WTC11 (cell line): Measurements from ENCODE around the gene ZC3H12C. TPM values are rescaled to one million over a fixed set of nuclear protein-coding genes. Genes with fewer than 3 reads are reported as not detected.
"Not testable (repeated sequence)": the region's sequence is repeated elsewhere in the genome, so short reads cannot be mapped to it uniquely, and the experiment has no call there.

Experiments used
- ATAC-seq: fragments of 200-7000 bp; cut with Tn5 transposase; 2 replicates; pipeline ENCODE4 v1.10.0; 2021; ENCODE audit warnings: mild to moderate bottlenecking, moderate library complexity
- CTCF ChIA-PET: fragments of 300-600 bp; sonication (Branson Sonifier 250); formaldehyde crosslinking; loops from one replicate; lab custom pipeline; 2021; ENCODE audit warnings: antibody characterized with exemption; lab: Charles Lee
- POLR2A ChIA-PET: fragments of 350-600 bp; sonication (Branson Sonifier 250); formaldehyde crosslinking; loops from one replicate; lab custom pipeline; 2021; ENCODE audit warnings: antibody characterized with exemption; lab: Charles Lee
- DNase-seq: peaks from one replicate; pipeline ENCODE4 v3.0.0; 2021; ENCODE audit warnings: low spot score
- H3K27ac Mint-ChIP-seq: 2 replicates; pipeline ENCODE4 v1.8.0; 2021; ENCODE audit warnings: mixed read lengths
- H3K27me3 Mint-ChIP-seq: 2 replicates; pipeline ENCODE4 v1.8.0; 2021; ENCODE audit warnings: low read depth, mild to moderate bottlenecking, moderate library complexity, mixed read lengths
- H3K36me3 Mint-ChIP-seq: 2 replicates; pipeline ENCODE4 v1.8.0; 2021; ENCODE audit warnings: mixed read lengths
- H3K4me1 Mint-ChIP-seq: 2 replicates; pipeline ENCODE4 v1.8.0; 2022; ENCODE audit warnings: mixed read lengths
- H3K4me3 Mint-ChIP-seq: 2 replicates; pipeline ENCODE4 v1.8.0; 2021; ENCODE audit warnings: mild to moderate bottlenecking, moderate library complexity, mixed read lengths
- H3K9me3 Mint-ChIP-seq: 2 replicates; pipeline ENCODE4 v1.8.0; 2021; ENCODE audit warnings: mixed read lengths
- AR ChIP-seq: fragments of 250-450 bp; sonication (Bioruptor Pico); IDR thresholded peaks from 2 replicates; pipeline ENCODE4 v1.9.0; 2021; ENCODE audit warnings: mild to moderate bottlenecking
- CREB1 ChIP-seq: sonication (generic); formaldehyde crosslinking; IDR thresholded peaks from 2 replicates; pipeline ENCODE4 v1.8.0; 2023; ENCODE audit warnings: mild to moderate bottlenecking, missing genetic modification reagents
- CREM ChIP-seq: sonication (generic); formaldehyde crosslinking; IDR thresholded peaks from 2 replicates; pipeline ENCODE4 v1.8.1; 2022; ENCODE audit warnings: mild to moderate bottlenecking, missing genetic modification reagents, moderate library complexity
- E2F1 ChIP-seq: sonication (generic); formaldehyde crosslinking; IDR thresholded peaks from 2 replicates; pipeline ENCODE4 v1.8.0; 2022; ENCODE audit warnings: mild to moderate bottlenecking, missing genetic modification reagents
- FOXP1 ChIP-seq: sonication (generic); formaldehyde crosslinking; IDR thresholded peaks from 2 replicates; pipeline ENCODE4 v1.8.0; 2022; ENCODE audit warnings: missing genetic modification reagents, mild to moderate bottlenecking, moderate library complexity, borderline replicate concordance
- GRHL2 ChIP-seq: fragments of 250-450 bp; sonication (Bioruptor Pico); IDR thresholded peaks from 2 replicates; pipeline ENCODE4 v1.8.0; 2022; ENCODE audit warnings: mild to moderate bottlenecking, moderate library complexity; ENCODE audit not compliant: insufficient replicate concordance, severe bottlenecking
- KAT7 ChIP-seq: sonication (generic); formaldehyde crosslinking; IDR thresholded peaks from 2 replicates; pipeline ENCODE4 v1.8.1; 2023; ENCODE audit warnings: missing genetic modification reagents, mild to moderate bottlenecking, borderline replicate concordance
- MAX ChIP-seq: sonication (generic); formaldehyde crosslinking; IDR thresholded peaks from 2 replicates; pipeline ENCODE4 v1.8.0; 2022; ENCODE audit warnings: mild to moderate bottlenecking, missing genetic modification reagents
- OVOL2 ChIP-seq: fragments of 250-450 bp; sonication (Bioruptor Pico); IDR thresholded peaks from 2 replicates; pipeline ENCODE4 v1.9.0; 2021; ENCODE audit warnings: mild to moderate bottlenecking, borderline replicate concordance
- TEAD4 ChIP-seq: sonication (generic); formaldehyde crosslinking; IDR thresholded peaks from 2 replicates; pipeline ENCODE4 v1.8.0; 2022; ENCODE audit warnings: mild to moderate bottlenecking, missing genetic modification reagents
- ZBTB43 ChIP-seq: sonication (generic); formaldehyde crosslinking; IDR thresholded peaks from 2 replicates; pipeline ENCODE4 v1.8.1; 2023; ENCODE audit warnings: mild to moderate bottlenecking, missing genetic modification reagents
- total RNA-seq: library from RNA; stranded (reverse); gene quantifications from 3 replicates; pipeline ENCODE4 v1.2.3, GENCODE V29; 2021

The ZC3H12C gene
- total RNA-seq, 1 experiment from 2014 or later = 2.4 TPM

GRCh38 chr11:110207123-110207522, 113.9 kb downstream of the ZC3H12C start (continued):
- no peak for TF ChIP-seq AR (CRISPR knock-in tag)

GRCh38 chr11:110208678-110209312, 115.6 kb downstream of the ZC3H12C start:
- ATAC-seq (peak; percentile 28; the same call in 1 of the 2 replicates), DNase-seq (peak; percentile 47)
- H3K9me3 Mint-ChIP-seq, H3K36me3 Mint-ChIP-seq, H3K27me3 Mint-ChIP-seq: not testable (repeated sequence)
- ChIA-PET POLR2A (interaction anchor here (0.6 kb wide), 1 partner anchor 775 kb away, joined by 7 read pairs; no protein-coding TSS in a partner anchor), CTCF (interaction anchor here (0.6 to 1.1 kb wide), 5 partner anchors 31 to 238 kb away, joined by 3 read pairs; no protein-coding TSS in a partner anchor)
- Mint-ChIP-seq H3K4me3 (peak overlapping the region; percentile 74), H3K27ac (peak overlapping the region; percentile 79; the same call in 1 of the 2 replicates), H3K4me1 (peaks cover 23% of the 10 kb centered on the region)
- TF ChIP-seq MAX (peak; percentile 48; the same call in 1 of the 2 replicates), FOXP1 (CRISPR knock-in tag) (peak; percentile 49; the same call in 1 of the 2 replicates)

- POLR2A ChIA-PET = interaction anchor here (0.6 kb wide), 1 partner anchor 775 kb away, joined by 7 read pairs; no protein-coding TSS in a partner anchor
- H3K27ac Mint-ChIP-seq, H3K9me3 Mint-ChIP-seq, ATAC-seq, H3K36me3 Mint-ChIP-seq, H3K27me3 Mint-ChIP-seq: not testable (repeated sequence)
- H3K4me3 Mint-ChIP-seq = peak overlapping the region; percentile 74
- TF ChIP-seq FOXP1 (CRISPR knock-in tag) (0 out of 2 replicates have a peak, but pooled peaks have one; percentile 23), MAX (0 out of 2 replicates have a peak, but pooled peaks have one; percentile 20)
- CTCF ChIA-PET = interaction anchor here (0.6 to 1.1 kb wide), 4 partner anchors 168 to 238 kb away, joined by 3 read pairs; no protein-coding TSS in a partner anchor
- DNase-seq = peak; percentile 38
- peaks cover 23% of the 10 kb centered on the region for H3K4me1 Mint-ChIP-seq
Measured at GRCh38 chr11:110209313-110209694, 116.1 kb downstream of the ZC3H12C start.

GRCh38 chr11:110217223-110217877, 124.2 kb downstream of the ZC3H12C start:
- H3K4me3 Mint-ChIP-seq = no peak overlapping the region
- peaks cover 3% of the 10 kb centered on the region for H3K9me3 Mint-ChIP-seq
- POLR2A ChIA-PET = no interaction called here
- CTCF ChIA-PET = no interaction called here
- H3K36me3 Mint-ChIP-seq = peaks cover 3% of the 10 kb centered on the region; the same call in 1 of the 2 replicates
- H3K27me3 Mint-ChIP-seq = no peaks in the 10 kb centered on the region
- ATAC-seq (no peak), DNase-seq (no peak)
- TF ChIP-seq TEAD4 (CRISPR knock-in tag) (no peak), GRHL2 (no peak), KAT7 (CRISPR knock-in tag) (no peak), AR (CRISPR knock-in tag) (no peak), OVOL2 (CRISPR knock-in tag) (no peak), E2F1 (CRISPR knock-in tag) (no peak), CREB1 (CRISPR knock-in tag) (no peak), CREM (CRISPR knock-in tag) (no peak), ZBTB43 (CRISPR knock-in tag) (no peak)
- H3K4me1 Mint-ChIP-seq = 0 out of 2 replicates have a peak, but pooled peaks cover 3% of the 10 kb centered on the region
- no peak overlapping the region for H3K27ac Mint-ChIP-seq
